GM21786 (cell line): Measurements from ENCODE around the gene NEK11.
A peak's percentile ranks its signal among the peaks of the same experiment; 100 is the strongest.

Experiments used
- ATAC-seq: cut with Tn5 transposase; IDR thresholded peaks from one replicate; pipeline ENCODE4 v1.9.1; 2021; ENCODE audit not compliant: unreplicated experiment

Gene NEK11

GRCh38 chr3:131026321-131027151 lies at the start of gene NEK11, which contains the start of gene ASTE1:
Gene NEK11 (plus strand): TSS chr3:131026877. CDS start chr3:131029709, 2,832 bp downstream.
Gene ASTE1 (minus strand): TSS chr3:131026825. CDS start chr3:131025306, 1,519 bp downstream.
- ATAC-seq = peak; percentile 97

- ATAC-seq = no peak
Observed at GRCh38 chr3:130979117-130979516, 47.6 kb upstream of the NEK11 start.

GRCh38 chr3:130981469-130981868 lies 45.2 kb upstream of the NEK11 start:
- no peak for ATAC-seq

GRCh38 chr3:130990282-130990681 lies 36.4 kb upstream of the NEK11 start:
- no peak for ATAC-seq

GRCh38 chr3:130991126-130991525 lies 35.6 kb upstream of the NEK11 start:
- ATAC-seq = no peak

- no peak for ATAC-seq
Observed at GRCh38 chr3:130992344-130992743, 34.3 kb upstream of the NEK11 start.

- ATAC-seq = no peak
Observed at GRCh38 chr3:130997289-130997688, 29.4 kb upstream of the NEK11 start.

GRCh38 chr3:131001071-131001470 lies 25.6 kb upstream of the NEK11 start:
- no peak for ATAC-seq

- ATAC-seq = no peak
Observed at GRCh38 chr3:131004603-131005002, 22.1 kb upstream of the NEK11 start.

- ATAC-seq = no peak
Observed at GRCh38 chr3:131007256-131007655, 19.4 kb upstream of the NEK11 start.

- ATAC-seq = no peak
Observed at GRCh38 chr3:131007782-131008181, 18.9 kb upstream of the NEK11 start.

GRCh38 chr3:131008326-131008725 lies 18.4 kb upstream of the NEK11 start:
- ATAC-seq = no peak

GRCh38 chr3:131009698-131010097 lies 17.0 kb upstream of the NEK11 start:
- no peak for ATAC-seq

- no peak for ATAC-seq
Observed at GRCh38 chr3:131018970-131019369, 7.7 kb upstream of the NEK11 start.

GRCh38 chr3:131020122-131020693 lies 6.5 kb upstream of the NEK11 start:
- ATAC-seq = no peak

GRCh38 chr3:131025539-131025938 lies 1.1 kb upstream of the NEK11 start:
- ATAC-seq = no peak

GRCh38 chr3:131028844-131029243 lies 2.2 kb downstream of the NEK11 start:
- no peak for ATAC-seq

- ATAC-seq = no peak
Observed at GRCh38 chr3:131031660-131032059, 5.0 kb downstream of the NEK11 start.

GRCh38 chr3:131033480-131034080 lies 6.9 kb downstream of the NEK11 start:
- no peak for ATAC-seq

GRCh38 chr3:131036200-131036816 lies 9.6 kb downstream of the NEK11 start:
- ATAC-seq = no peak

- ATAC-seq = no peak
Observed at GRCh38 chr3:131036986-131037385, 10.3 kb downstream of the NEK11 start.

GRCh38 chr3:131038326-131038725 lies 11.6 kb downstream of the NEK11 start:
- ATAC-seq = no peak
